ENCODE results near the gene MYH10.

GRCh38 chr17:8503807-8504206 lies 126.7 kb downstream of the MYH10 start:
- no peak for TF ChIP-seq CTCF (IDR thresholded peaks at IDR 0.05)
- TF ChIP-seq POLR2AphosphoS5 (IDR thresholded peaks at IDR 0.05): no peak
- no peak for TF ChIP-seq POLR2A (IDR thresholded peaks at IDR 0.05)
